HCT116 (cell line): Measurements from ENCODE around the gene ZFP2. TPM values are rescaled to one million over a fixed set of nuclear protein-coding genes. Genes with fewer than 3 reads are reported as not detected.

Experiments
- ATAC-seq: fragments of 200-7000 bp; cut with Tn5 transposase; 2 replicates; pipeline ENCODE4 v1.9.1; 2020; ENCODE audit warnings: mild to moderate bottlenecking, moderate library complexity
- BruUV-seq: library from RNA; stranded (reverse); fragments of 400-500 nt; replicated peaks from 2 replicates; lab custom pipeline; 2021; lab: Mats Ljungman, UMichigan
- CTCF ChIA-PET: fragments of 300-600 bp; sonication (Branson Sonifier 250); formaldehyde crosslinking; loops from one replicate; lab custom pipeline; 2021; ENCODE audit warnings: antibody characterized with exemption; lab: Charles Lee
- POLR2A ChIA-PET: fragments of 300-600, 350-600 bp; sonication (Branson Sonifier 250); formaldehyde crosslinking; loops from one replicate; lab custom pipeline; 2021; ENCODE audit warnings: antibody characterized with exemption; lab: Charles Lee
- RAD21 ChIA-PET, 2 experiments: fragments of 300-600 bp; sonication (Branson Sonifier 250); formaldehyde crosslinking; loops; one replicate each; lab custom pipeline; 2023; ENCODE audit warnings: low total read pairs in 2 of 2; ENCODE audit not compliant: uncharacterized antibody in 2 of 2, unreplicated experiment in 2 of 2, low non-redundant PET in 1 of 2; lab: Charles Lee
- DNase-seq: peaks from one replicate; pipeline ENCODE4 v3.0.0-alpha.2; 2010; ENCODE audit warnings: low read depth, low spot score
- H2AFZ ChIP-seq: fragments of 200-600 bp; shearing (Covaris generic), sonication (generic); 2 replicates; pipeline ENCODE4 v1.6.1; 2017; ENCODE audit warnings: low read depth, mixed run types, mixed read lengths, antibody characterized with exemption, low read length; ENCODE audit not compliant: poor library complexity, severe bottlenecking
- H3K27ac ChIP-seq: 2 replicates; pipeline ENCODE4 v1.5.1; 2012; ENCODE audit warnings: low read depth, low read length
- H3K27me3 ChIP-seq: fragments of 200-600 bp; sonication (generic); 2 replicates; pipeline ENCODE4 v1.6.1; 2016; ENCODE audit warnings: mixed run types, low read length, mixed read lengths; ENCODE audit not compliant: insufficient read depth
- H3K36me3 ChIP-seq, 2 experiments: fragments of 200-500 bp in 1 of 2; fragments of 200-600 bp in 1 of 2; sonication (Bioruptor generic) in 1 of 2; sonication (generic) in 1 of 2; 2 replicates each; pipeline versions ENCODE4 v1.5.1 to v1.6.1; 2014 to 2016; ENCODE audit warnings: low read length in 2 of 2, inconsistent platforms in 1 of 2, mixed read lengths in 1 of 2, mixed run types in 1 of 2; ENCODE audit not compliant: insufficient read depth in 2 of 2, control insufficient read depth in 1 of 2
- H3K4me1 ChIP-seq, 2 experiments: fragments of 200-600 bp in 1 of 2; sonication (generic) in 1 of 2; 2 replicates each; pipeline versions ENCODE4 v1.5.1 to v1.6.1; 2012 to 2017; ENCODE audit warnings: low read length in 2 of 2, inconsistent platforms in 1 of 2, mild to moderate bottlenecking in 1 of 2, mixed read lengths in 1 of 2, mixed run types in 1 of 2, moderate library complexity in 1 of 2; ENCODE audit not compliant: insufficient read depth in 2 of 2, control insufficient read depth in 1 of 2
- H3K4me2 ChIP-seq: fragments of 200-600 bp; sonication (generic); 2 replicates; pipeline ENCODE4 v1.6.1; 2017; ENCODE audit warnings: mixed run types, low read length, mixed read lengths
- H3K4me3 ChIP-seq, 2 experiments: fragments of 200-600 bp in 1 of 2; sonication (generic) in 1 of 2; replicated peaks in 1 of 2; 2 replicates each; pipeline ENCODE4 v1.5.1; 2011 to 2016; ENCODE audit warnings: low read length in 2 of 2, control low read depth in 1 of 2, low read depth in 1 of 2, mild to moderate bottlenecking in 1 of 2, mixed read lengths in 1 of 2, mixed run types in 1 of 2
- H3K79me2 ChIP-seq: fragments of 200-600 bp; sonication (generic); 2 replicates; pipeline ENCODE4 v1.6.1; 2017; ENCODE audit warnings: mild to moderate bottlenecking, mixed run types, low read length, moderate library complexity, mixed read lengths; ENCODE audit not compliant: insufficient read depth
- H3K9ac ChIP-seq: fragments of 200-600 bp; sonication (generic); 2 replicates; pipeline ENCODE4 v1.6.1; 2016; ENCODE audit warnings: low read length, mixed read lengths
- H3K9me2 ChIP-seq: fragments of 200-600 bp; sonication (generic), shearing (Covaris generic); 2 replicates; pipeline ENCODE4 v1.6.1; 2017; ENCODE audit warnings: mixed run types, mild to moderate bottlenecking, moderate library complexity; ENCODE audit not compliant: insufficient read depth
- H3K9me3 ChIP-seq, 2 experiments: fragments of 200-500 bp in 1 of 2; fragments of 200-600 bp in 1 of 2; sonication (Bioruptor generic) in 1 of 2; sonication (generic) in 1 of 2; 2 replicates each; pipeline ENCODE4 v1.6.1; 2014 to 2017; ENCODE audit warnings: low read length in 2 of 2, mixed read lengths in 2 of 2, inconsistent platforms in 1 of 2, low read depth in 1 of 2, mild to moderate bottlenecking in 1 of 2, mixed run types in 1 of 2, moderate library complexity in 1 of 2; ENCODE audit not compliant: control insufficient read depth in 1 of 2, insufficient read depth in 1 of 2
- H4K20me1 ChIP-seq: fragments of 200-600 bp; sonication (generic), shearing (Covaris generic); 2 replicates; pipeline ENCODE4 v1.6.1; 2017; ENCODE audit warnings: mixed run types, mild to moderate bottlenecking, moderate library complexity; ENCODE audit not compliant: insufficient read depth
- CEBPB ChIP-seq: IDR thresholded peaks from 2 replicates; pipeline ENCODE4 v1.6.1; 2012; ENCODE audit warnings: low read depth
- EZH2phosphoT487 ChIP-seq: fragments of 200-600 bp; IDR thresholded peaks from 2 replicates; pipeline ENCODE4 v1.6.1; 2018; ENCODE audit warnings: antibody characterized with exemption, borderline replicate concordance
- JUND ChIP-seq: IDR thresholded peaks from 2 replicates; pipeline ENCODE4 v1.6.1; 2012
- MAX ChIP-seq: IDR thresholded peaks from 2 replicates; pipeline ENCODE4 v1.6.1; 2012
- RAD21 ChIP-seq: IDR thresholded peaks from 2 replicates; pipeline ENCODE4 v1.6.1; 2012; ENCODE audit warnings: low read depth, mild to moderate bottlenecking
- SRF ChIP-seq: IDR thresholded peaks from 2 replicates; pipeline ENCODE4 v1.6.1; 2012; ENCODE audit warnings: low read depth
- TCF7L2 ChIP-seq: IDR thresholded peaks from 2 replicates; pipeline ENCODE4 v1.7.0; 2011; ENCODE audit warnings: borderline replicate concordance, inconsistent platforms; ENCODE audit not compliant: insufficient read depth, insufficient read length; ENCODE audit errors: extremely low read depth
- YY1 ChIP-seq: IDR thresholded peaks from 2 replicates; pipeline ENCODE4 v1.6.1; 2011; ENCODE audit warnings: low read length, low read depth, moderate library complexity, mild to moderate bottlenecking; ENCODE audit not compliant: insufficient replicate concordance; ENCODE audit errors: extremely low read depth
- ZNF274 ChIP-seq: fragments of 200-500 bp; sonication (Bioruptor generic); IDR thresholded peaks from 2 replicates; pipeline ENCODE4 v1.6.1; 2014; ENCODE audit warnings: mild to moderate bottlenecking, low read depth, low read length, inconsistent platforms
- intact Hi-C: fragments of 100-400 bp; cut with micrococcal nuclease; formaldehyde crosslinking; loops from 2 replicates; pipeline ENCODE4 v1.10.0; 2022
- total RNA-seq: library from RNA; stranded (reverse); gene quantifications from one replicate; pipeline ENCODE4 v1.2.1, GENCODE V29; 2021; ENCODE audit not compliant: unreplicated experiment

Gene ZFP2
- total RNA-seq, 1 experiment from 2014 or later: 0.57 TPM

GRCh38 chr5:178861627-178862026, 34.1 kb upstream of the ZFP2 start:
- H3K9me3 ChIP-seq: no peaks in the 10 kb centered on the region
- H3K4me2 ChIP-seq: no peak overlapping the region
- H3K9ac ChIP-seq: no peak overlapping the region
- peaks cover 10 to 19% of the 10 kb centered on the region in 2 experiments; a peak in 3 of 4 replicates for H3K36me3 ChIP-seq
- no peaks in the 10 kb centered on the region for H3K9me2 ChIP-seq
- no peak for ATAC-seq
- no peak for TF ChIP-seq CEBPB
- no peak for DNase-seq
- H3K79me2 ChIP-seq: peaks cover 16% of the 10 kb centered on the region
- BruUV-seq: no TSS peak
- no peaks in the 10 kb centered on the region for H3K27me3 ChIP-seq
- CTCF ChIA-PET: no interaction called here
- peaks cover 5 to 10% of the 10 kb centered on the region in 2 experiments; a peak in 2 of 4 replicates for H3K4me1 ChIP-seq
- RAD21 ChIA-PET: no interaction called here
- intact Hi-C loops: no loop called here
- no peak overlapping the region for H3K4me3 ChIP-seq
- POLR2A ChIA-PET: no interaction called here
- H4K20me1 ChIP-seq: no peaks in the 10 kb centered on the region
- H3K27ac ChIP-seq: no peak overlapping the region
- H2AFZ ChIP-seq: no peak overlapping the region

- no peaks in the 10 kb centered on the region for H4K20me1 ChIP-seq
- H3K79me2 ChIP-seq: peaks cover 9% of the 10 kb centered on the region
- no peak overlapping the region for H3K4me3 ChIP-seq
- H3K27me3 ChIP-seq: no peaks in the 10 kb centered on the region
- no peak overlapping the region for H2AFZ ChIP-seq
- peaks cover 30 to 50% of the 10 kb centered on the region in 2 experiments for H3K36me3 ChIP-seq
- ATAC-seq (no peak), DNase-seq (no peak)
- no peak overlapping the region for H3K4me2 ChIP-seq
- no peak overlapping the region for H3K27ac ChIP-seq
- H3K4me1 ChIP-seq: no peaks in the 10 kb centered on the region
- no peaks in the 10 kb centered on the region for H3K9me2 ChIP-seq
- no peak for TF ChIP-seq JUND
- TF ChIP-seq ZNF274: no peak
- no peak for TF ChIP-seq TCF7L2
- TF ChIP-seq RAD21: no peak
- TF ChIP-seq SRF: no peak
- TF ChIP-seq EZH2phosphoT487: no peak
- TF ChIP-seq YY1: no peak
- TF ChIP-seq MAX: no peak
- ChIA-PET POLR2A (no interaction called here), RAD21 (no interaction called here), CTCF (no interaction called here)
- BruUV-seq: no TSS peak
- no peaks in the 10 kb centered on the region for H3K9me3 ChIP-seq
- no peak overlapping the region for H3K9ac ChIP-seq
- intact Hi-C loops: no loop called here
Observed at GRCh38 chr5:178866946-178867345, 28.8 kb upstream of the ZFP2 start.
